Right ventricle myocardium inferior (tissue), 1 donor: Measurements from ENCODE around the gene SVIL. TPM values are rescaled to one million over a fixed set of nuclear protein-coding genes. Genes with fewer than 3 reads are reported as not detected.

ENCODE experiments used
- microRNA-seq: library from miRNA; unstranded; fragments of <30 nt; microRNA quantifications from one replicate; pipeline ENCODE4 v1.2.0, GENCODE V29; 2020
- total RNA-seq: library from RNA; stranded (reverse); fragmentation: NEBNext Ultra II Directional; extraction: Animal tissue kit (Norgen Biotek cat#: 25700); gene quantifications from one replicate; pipeline ENCODE4 v1.2.1, GENCODE V29; 2021
- donor health status: DM: no; HTN: yes; CAD: no; lungs with severe emphysema.

Gene SVIL
- total RNA-seq, 1 donor from 2014 or later, result 327 TPM

Small RNA genes lying within 50 kb of the gene (microRNA-seq; reads per million reads assigned to microRNA genes)
- gene MIR604, result not detected
- not detected for gene MIR938
